T1000 (cell line): ENCODE results near the gene LSM12.
A peak's percentile ranks its signal among the peaks of the same experiment; 100 is the strongest.
"Not testable (repeated sequence)": the region's sequence is repeated elsewhere in the genome, so short reads cannot be mapped to it uniquely, and the experiment has no call there.

Experiments
- DNase-seq: peaks from one replicate; lab custom pipeline; 2025; ENCODE audit warnings: mixed read lengths; lab: John Stamatoyannopoulos, UW

LSM12 gene

GRCh38 chr17:44007346-44008204 is 58.9 kb downstream of the LSM12 start:
- no peak for DNase-seq

GRCh38 chr17:44006598-44007345 is 59.7 kb downstream of the LSM12 start:
- peak; percentile 96 for DNase-seq

- no peak for DNase-seq
These were observed 60.2 kb downstream of the LSM12 start for GRCh38 chr17:44006272-44006597.

- DNase-seq = no peak
These were observed 60.8 kb downstream of the LSM12 start for GRCh38 chr17:44005527-44006271.

GRCh38 chr17:44004761-44005526 is 61.5 kb downstream of the LSM12 start:
- DNase-seq = no peak

- no peak for DNase-seq
These were observed 62.3 kb downstream of the LSM12 start, which contains the start of gene NAGS for GRCh38 chr17:44004077-44004760. Gene NAGS (plus strand): TSS chr17:44004622. CDS start chr17:44004664, 42 bp downstream.

GRCh38 chr17:44002141-44002848 is 64.2 kb downstream of the LSM12 start:
- no peak for DNase-seq

- DNase-seq = no peak
These were observed 65.0 kb downstream of the LSM12 start for GRCh38 chr17:44001461-44001920.

- no peak for DNase-seq
These were observed 65.5 kb downstream of the LSM12 start for GRCh38 chr17:44000871-44001460.

GRCh38 chr17:44000141-44000860 is 66.2 kb downstream of the LSM12 start:
- no peak for DNase-seq

GRCh38 chr17:43999024-43999423 is 67.4 kb downstream of the LSM12 start:
- no peak for DNase-seq

GRCh38 chr17:43998552-43998951 is 67.9 kb downstream of the LSM12 start:
- DNase-seq = no peak

- not testable (repeated sequence) for DNase-seq
These were observed 69.3 kb downstream of the LSM12 start for GRCh38 chr17:43997180-43997579.

- DNase-seq = no peak
These were observed 71.4 kb downstream of the LSM12 start for GRCh38 chr17:43995150-43995471.

- DNase-seq = no peak
These were observed 72.0 kb downstream of the LSM12 start for GRCh38 chr17:43994272-43995149.

- DNase-seq = no peak
These were observed 73.8 kb downstream of the LSM12 start for GRCh38 chr17:43992641-43993040.

- DNase-seq = no peak
These were observed 78.2 kb downstream of the LSM12 start for GRCh38 chr17:43988301-43988700.
